Sigmoid colon (tissue), 4 donors: ENCODE data around the gene NOL3.

Source experiments
- CTCF ChIP-seq, 4 experiments: fragments of 450-650 bp in 3 of 4; fragments of 200-600 bp in 1 of 4; IDR thresholded peaks; one replicate each; pipeline ENCODE4 v1.5.1; 2016 to 2019; ENCODE audit warnings: antibody characterized with exemption in 4 of 4, mild to moderate bottlenecking in 3 of 4, moderate library complexity in 2 of 4
- EP300 ChIP-seq, 4 donors: sonication (generic); formaldehyde crosslinking; IDR thresholded peaks; one replicate each; pipeline ENCODE4 v1.6.1; 2017; ENCODE audit warnings: antibody characterized with exemption in 4 of 4
- POLR2A ChIP-seq, 2 donors: fragments of 450-650 bp; IDR thresholded peaks; one replicate each; pipeline ENCODE4 v1.6.1; 2016; ENCODE audit warnings: antibody characterized with exemption in 2 of 2, mild to moderate bottlenecking in 2 of 2, moderate library complexity in 2 of 2
- POLR2AphosphoS5 ChIP-seq, 4 donors: sonication (generic); formaldehyde crosslinking; IDR thresholded peaks; one replicate each; pipeline ENCODE4 v1.6.1; 2017; ENCODE audit warnings: antibody characterized with exemption in 4 of 4

GRCh38 chr16:67192781-67193361 is 22.5 kb downstream of the NOL3 start:
- TF ChIP-seq POLR2A (IDR thresholded peaks at IDR 0.05) (no peak), CTCF (IDR thresholded peaks at IDR 0.05) (no peak), POLR2AphosphoS5 (IDR thresholded peaks at IDR 0.05) (no peak), EP300 (IDR thresholded peaks at IDR 0.05) (no peak)
